Effector memory CD8-positive, alpha-beta T cell (primary cell): ENCODE results near the gene BMP6.
"Not testable (repeated sequence)": the region's sequence is repeated elsewhere in the genome, so short reads cannot be mapped to it uniquely, and the experiment has no call there.

Experiments
- ATAC-seq: fragments of 150-1000 bp; cut with Tn5 transposase; replicated peaks from 2 replicates; pipeline ENCODE4 v1.10.0; 2021; ENCODE audit warnings: mild to moderate bottlenecking, moderate library complexity
- DNase-seq, 3 experiments: peaks; one replicate each; pipeline ENCODE4 v3.0.0; 2021
- H3K27ac Mint-ChIP-seq, 2 donors: one replicate each; pipeline ENCODE4 v1.8.0; 2022; ENCODE audit warnings: mild to moderate bottlenecking in 2 of 2, mixed read lengths in 2 of 2, moderate library complexity in 2 of 2
- H3K27me3 Mint-ChIP-seq, 2 donors: one replicate each; pipeline ENCODE4 v1.8.0; 2022; ENCODE audit warnings: mixed read lengths in 2 of 2
- H3K36me3 Mint-ChIP-seq: one replicate; pipeline ENCODE4 v1.8.0; 2022; ENCODE audit warnings: mild to moderate bottlenecking, moderate library complexity, mixed read lengths; ENCODE audit not compliant: insufficient read depth
- H3K4me1 Mint-ChIP-seq, 2 donors: one replicate each; pipeline ENCODE4 v1.8.0; 2022; ENCODE audit warnings: low read depth in 2 of 2, mixed read lengths in 2 of 2
- H3K4me3 Mint-ChIP-seq, 2 donors: one replicate each; pipeline ENCODE4 v1.8.0; 2022; ENCODE audit warnings: mild to moderate bottlenecking in 2 of 2, mixed read lengths in 2 of 2, moderate library complexity in 2 of 2
- H3K9me3 Mint-ChIP-seq, 2 donors: one replicate each; pipeline ENCODE4 v1.8.0; 2022; ENCODE audit warnings: mixed read lengths in 2 of 2

Gene BMP6

GRCh38 chr6:7882505-7883257, 156.8 kb downstream of the BMP6 start:
- DNase-seq, result no peak
- Mint-ChIP-seq H3K4me3 (no peak overlapping the region), H3K36me3 (peaks cover 30% of the 10 kb centered on the region), H3K9me3 (no peaks in the 10 kb centered on the region), H3K27ac (no peak overlapping the region), H3K4me1 (no peaks in the 10 kb centered on the region), H3K27me3 (no peaks in the 10 kb centered on the region)
- no peak for ATAC-seq

GRCh38 chr6:7883381-7883780, 157.5 kb downstream of the BMP6 start:
- Mint-ChIP-seq H3K4me3 (no peak overlapping the region), H3K9me3 (no peaks in the 10 kb centered on the region), H3K36me3 (peaks cover 33% of the 10 kb centered on the region), H3K27ac (no peak overlapping the region), H3K27me3 (no peaks in the 10 kb centered on the region), H3K4me1 (no peaks in the 10 kb centered on the region)
- DNase-seq (no peak), ATAC-seq (no peak)

- H3K4me3 Mint-ChIP-seq, result no peak overlapping the region
- no peak for DNase-seq
- no peaks in the 10 kb centered on the region for H3K9me3 Mint-ChIP-seq
- H3K27ac Mint-ChIP-seq, result no peak overlapping the region
- H3K4me1 Mint-ChIP-seq, result no peaks in the 10 kb centered on the region
- H3K36me3 Mint-ChIP-seq, result peaks cover 42% of the 10 kb centered on the region
- no peaks in the 10 kb centered on the region for H3K27me3 Mint-ChIP-seq
- ATAC-seq, result no peak
Measured at GRCh38 chr6:7886132-7886531, 160.2 kb downstream of the BMP6 start.

GRCh38 chr6:7887278-7887991, 161.5 kb downstream of the BMP6 start:
- Mint-ChIP-seq H3K36me3 (peaks cover 48% of the 10 kb centered on the region), H3K27ac (peak overlapping the region in 1 of 2 donors; percentile 16), H3K4me1 (no peaks in the 10 kb centered on the region), H3K9me3 (no peaks in the 10 kb centered on the region), H3K27me3 (no peaks in the 10 kb centered on the region), H3K4me3 (no peak overlapping the region)
- no peak for DNase-seq
- ATAC-seq, result no peak

DNA sequence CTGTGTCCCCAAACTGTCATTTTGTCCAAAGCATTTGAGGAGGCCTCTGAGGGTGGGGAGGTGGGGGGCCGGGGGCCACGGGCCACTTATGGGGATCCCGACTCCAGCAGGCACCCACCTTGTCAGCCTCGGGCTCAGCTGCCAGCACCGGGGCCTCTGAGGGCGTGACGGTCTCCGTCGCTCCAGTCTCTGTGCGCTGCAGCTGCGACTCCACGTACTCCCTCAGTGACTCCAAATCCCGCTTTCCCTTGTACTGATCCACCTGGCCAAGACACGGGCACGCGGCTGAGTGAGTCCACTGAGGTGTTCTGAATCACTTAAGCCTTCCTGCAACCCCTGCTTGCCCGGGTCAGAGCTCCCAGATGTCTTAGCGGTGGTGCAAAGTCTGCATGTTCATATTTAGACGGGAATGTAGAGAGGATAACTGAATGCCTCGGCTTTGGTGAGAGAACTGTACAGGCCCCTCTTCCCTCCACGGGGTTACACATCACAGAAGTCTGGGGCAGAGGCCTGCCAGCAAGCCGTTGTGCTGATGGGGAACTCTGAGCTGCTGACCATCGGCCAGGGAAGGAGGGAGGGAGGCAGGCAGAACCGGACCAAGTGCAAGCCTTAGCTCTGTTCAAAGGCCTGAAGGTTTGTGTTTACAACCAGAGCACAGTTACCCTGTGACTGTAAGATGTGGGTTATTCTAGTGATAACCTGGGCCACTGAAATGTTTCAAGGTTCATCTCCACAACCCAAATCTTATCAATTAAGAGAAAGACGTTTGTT, 162.9 kb downstream of the BMP6 start:
- Mint-ChIP-seq H3K27me3 (no peaks in the 10 kb centered on the region), H3K9me3 (no peaks in the 10 kb centered on the region), H3K36me3 (peaks cover 35% of the 10 kb centered on the region), H3K4me3 (no peak overlapping the region), H3K27ac (no peak overlapping the region), H3K4me1 (no peaks in the 10 kb centered on the region)
- ATAC-seq (no peak), DNase-seq (no peak)

DNA sequence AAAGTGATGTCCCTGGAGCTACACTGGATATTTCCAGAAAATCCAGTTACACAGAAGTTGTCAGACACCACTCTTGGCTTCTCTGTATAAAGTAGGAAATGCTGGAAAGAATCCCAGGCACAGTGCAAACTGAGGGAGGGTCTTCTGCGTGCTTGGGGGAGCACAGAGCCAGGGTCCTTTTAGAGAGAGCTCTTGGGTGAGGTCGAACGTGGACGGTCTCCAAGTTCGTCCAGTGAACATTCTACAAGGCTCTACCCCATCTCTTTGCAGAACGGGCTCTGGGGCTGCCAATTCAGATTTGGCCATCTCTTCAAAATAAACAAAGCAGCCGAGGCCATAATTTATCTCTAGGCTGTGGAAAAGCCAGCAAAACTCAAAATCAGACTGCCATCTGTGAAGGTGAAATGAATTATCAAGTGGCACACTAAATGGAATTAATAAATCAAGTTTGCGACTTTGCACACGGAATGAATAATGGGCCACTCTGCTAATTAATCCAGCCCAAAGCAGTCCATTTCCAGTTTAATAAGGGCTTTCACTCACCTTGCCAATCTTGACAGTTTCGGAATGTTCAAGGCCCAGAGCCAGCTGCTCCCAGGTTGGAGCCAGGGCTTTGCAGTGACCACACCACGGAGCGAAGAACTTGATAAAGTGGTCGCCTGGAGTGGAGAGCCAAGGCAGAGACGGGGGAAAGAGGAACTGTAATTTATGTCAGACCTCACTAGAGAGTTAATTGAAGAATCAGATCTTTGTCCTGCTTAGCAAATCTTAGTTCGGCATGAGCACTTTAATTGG, 165.4 kb downstream of the BMP6 start:
- no peak overlapping the region for H3K4me3 Mint-ChIP-seq
- DNase-seq (no peak), ATAC-seq (no peak)
- H3K36me3 Mint-ChIP-seq, result peaks cover 42% of the 10 kb centered on the region
- no peaks in the 10 kb centered on the region for H3K4me1 Mint-ChIP-seq
- no peaks in the 10 kb centered on the region for H3K9me3 Mint-ChIP-seq
- no peak overlapping the region for H3K27ac Mint-ChIP-seq
- no peaks in the 10 kb centered on the region for H3K27me3 Mint-ChIP-seq

DNA sequence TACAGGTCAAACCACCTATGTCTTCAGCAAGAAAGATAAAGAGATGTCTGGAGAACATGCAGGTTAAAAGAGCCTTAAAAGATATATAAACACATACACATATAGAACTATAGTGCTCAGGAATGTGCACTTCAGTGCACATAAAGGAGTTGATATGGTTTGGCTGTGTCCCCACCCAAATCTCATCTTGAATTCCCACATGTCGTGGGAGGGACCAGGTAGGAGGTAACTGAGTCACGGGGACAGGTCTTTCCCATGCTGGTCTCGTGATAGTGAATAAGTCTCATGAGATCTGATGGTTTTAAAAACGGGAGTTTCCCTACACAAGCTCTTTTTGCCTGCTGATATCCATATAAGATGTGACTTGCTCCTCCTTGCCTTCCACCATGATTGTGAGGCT, 166.5 kb downstream of the BMP6 start:
- not testable (repeated sequence) for H3K4me1 Mint-ChIP-seq, H3K4me3 Mint-ChIP-seq, H3K9me3 Mint-ChIP-seq, DNase-seq, ATAC-seq, H3K27ac Mint-ChIP-seq, H3K27me3 Mint-ChIP-seq
- peaks cover 35% of the 10 kb centered on the region for H3K36me3 Mint-ChIP-seq

DNA sequence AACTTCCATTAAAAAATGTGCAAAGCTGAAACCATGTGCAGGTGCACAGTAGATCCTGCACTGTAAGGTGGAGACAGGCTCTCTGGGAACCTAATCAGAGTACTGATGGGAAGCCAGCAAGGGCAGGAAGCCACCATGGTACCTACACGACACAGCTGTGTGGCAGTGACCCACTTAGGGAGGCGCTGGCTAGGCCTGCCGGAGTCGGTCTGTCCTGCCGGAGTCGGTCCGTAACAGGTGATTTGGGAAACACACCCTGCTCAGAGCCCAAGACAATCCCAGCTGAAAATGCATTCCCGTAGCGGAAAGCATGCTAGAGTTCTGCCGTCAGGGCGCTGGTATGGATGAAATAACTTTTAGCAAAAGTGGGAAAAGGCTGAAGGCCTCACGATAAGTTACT, 167.4 kb downstream of the BMP6 start:
- Mint-ChIP-seq H3K27me3 (no peaks in the 10 kb centered on the region), H3K27ac (no peak overlapping the region), H3K4me3 (no peak overlapping the region), H3K4me1 (no peaks in the 10 kb centered on the region), H3K9me3 (no peaks in the 10 kb centered on the region), H3K36me3 (peaks cover 41% of the 10 kb centered on the region)
- DNase-seq (no peak), ATAC-seq (no peak)

GRCh38 chr6:7894262-7895124, 168.6 kb downstream of the BMP6 start:
- DNase-seq, result no peak
- no peaks in the 10 kb centered on the region for H3K27me3 Mint-ChIP-seq
- H3K4me3 Mint-ChIP-seq, result no peak overlapping the region
- H3K27ac Mint-ChIP-seq, result no peak overlapping the region
- ATAC-seq, result no peak
- peaks cover 43% of the 10 kb centered on the region for H3K36me3 Mint-ChIP-seq
- H3K9me3 Mint-ChIP-seq, result no peaks in the 10 kb centered on the region
- H3K4me1 Mint-ChIP-seq, result no peaks in the 10 kb centered on the region

- no peak for DNase-seq
- no peak overlapping the region for H3K4me3 Mint-ChIP-seq
- H3K9me3 Mint-ChIP-seq, result no peaks in the 10 kb centered on the region
- H3K4me1 Mint-ChIP-seq, result no peaks in the 10 kb centered on the region
- H3K27me3 Mint-ChIP-seq, result no peaks in the 10 kb centered on the region
- H3K36me3 Mint-ChIP-seq, result peaks cover 43% of the 10 kb centered on the region
- no peak for ATAC-seq
- no peak overlapping the region for H3K27ac Mint-ChIP-seq
Measured at GRCh38 chr6:7895125-7895423, 169.2 kb downstream of the BMP6 start.

DNA sequence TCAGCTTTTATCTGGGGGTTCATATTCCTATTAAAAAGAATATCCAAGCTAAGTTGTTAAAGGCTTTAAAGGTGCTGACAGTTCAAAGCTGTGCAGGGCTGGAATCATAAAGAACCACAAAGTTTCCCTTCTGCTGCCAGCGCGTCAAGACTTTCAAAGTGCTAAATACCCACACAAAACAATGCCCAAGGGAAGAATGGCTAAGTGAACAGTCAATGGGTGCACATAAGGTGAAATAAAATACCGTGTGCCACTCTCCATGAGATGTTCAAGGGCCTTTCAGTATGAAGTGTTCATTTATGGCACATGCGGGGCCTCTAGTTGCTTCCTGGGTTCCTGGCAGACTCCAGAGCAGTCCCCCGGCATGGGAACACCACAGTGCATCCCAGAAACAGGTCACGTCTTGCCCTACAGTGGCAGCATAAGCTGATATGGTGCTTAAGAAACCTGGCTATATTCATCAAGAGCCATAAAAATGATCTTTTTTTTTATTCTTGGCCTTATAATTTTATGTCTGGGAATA, 170.6 kb downstream of the BMP6 start:
- H3K4me3 Mint-ChIP-seq, result no peak overlapping the region
- H3K9me3 Mint-ChIP-seq, result no peaks in the 10 kb centered on the region
- H3K4me1 Mint-ChIP-seq, result peaks cover 0 to 2% of the 10 kb centered on the region in 2 donors
- DNase-seq (no peak), ATAC-seq (no peak)
- no peak overlapping the region for H3K27ac Mint-ChIP-seq
- peaks cover 38% of the 10 kb centered on the region for H3K36me3 Mint-ChIP-seq
- no peaks in the 10 kb centered on the region for H3K27me3 Mint-ChIP-seq

- H3K9me3 Mint-ChIP-seq, result no peaks in the 10 kb centered on the region
- H3K36me3 Mint-ChIP-seq, result peaks cover 30% of the 10 kb centered on the region
- H3K4me3 Mint-ChIP-seq, result no peak overlapping the region
- H3K27ac Mint-ChIP-seq, result no peak overlapping the region
- H3K4me1 Mint-ChIP-seq, result peaks cover 0 to 6% of the 10 kb centered on the region in 2 donors
- no peak for DNase-seq
- ATAC-seq, result no peak
- H3K27me3 Mint-ChIP-seq, result no peaks in the 10 kb centered on the region
Measured at GRCh38 chr6:7897461-7898192, 171.7 kb downstream of the BMP6 start.
